Measurements from ENCODE around the gene ANKRD27. TPM values are rescaled to one million over a fixed set of nuclear protein-coding genes. Genes with fewer than 3 reads are reported as not detected.
A peak's percentile ranks its signal among the peaks of the same experiment; 100 is the strongest.
"Not testable (repeated sequence)": the region's sequence is repeated elsewhere in the genome, so short reads cannot be mapped to it uniquely, and the experiment has no call there.

ANKRD27 gene
- total RNA-seq, 5 donors from 2014 or later (not counting 1 experiment from before 2014, with no cell fraction given) = 32.1 to 49.7 (median 42.7) TPM

GRCh38 chr19:32700129-32700528, 25.1 kb upstream of the ANKRD27 start:
- H3K4me3 Mint-ChIP-seq; H3K4me1 ChIP-seq (ENCODE audit: control insufficient read depth in 1 of 2, extremely low read depth in 1 of 2, insufficient read depth in 2 of 2, low read length in 2 of 2); H3K27ac Mint-ChIP-seq; CTCF ChIA-PET; H3K27ac ChIP-seq (ENCODE audit: low read length); H3K9me3 ChIP-seq; ATAC-seq (replicated peaks in 1 of 4); H3K4me3 ChIP-seq (ENCODE audit: control insufficient read depth in 1 of 2, extremely low read depth in 1 of 2, low read length in 1 of 2); H3K27me3 ChIP-seq (replicated peaks in 1 of 2; ENCODE audit: control insufficient read depth in 2 of 2, extremely low read depth in 1 of 2, insufficient read depth in 2 of 2, low read length in 1 of 2); POLR2A ChIA-PET; H3K27me3 Mint-ChIP-seq; DNase-seq: not testable (repeated sequence)
- H3K36me3 Mint-ChIP-seq = peaks cover 61% of the 10 kb centered on the region
- H3K9me3 Mint-ChIP-seq = peaks cover 3 to 14% (median 5%) of the 10 kb centered on the region in 3 donors
- peaks cover 13 to 29% of the 10 kb centered on the region in 2 donors for H3K36me3 ChIP-seq (ENCODE audit: control insufficient read depth in 2 of 2, extremely low read depth in 1 of 2, insufficient read depth in 1 of 2, low read length in 1 of 2)
- WGBS (ENCODE audit: insufficient coverage) = 97% methylated on average over 4 of the region's 7 CpGs
- peaks cover 35 to 61% (median 57%) of the 10 kb centered on the region in 3 donors for H3K4me1 Mint-ChIP-seq

GRCh38 chr19:32696771-32697170, 21.8 kb upstream of the ANKRD27 start:
- CTCF ChIA-PET; H3K27ac ChIP-seq (ENCODE audit: low read length); H3K9me3 Mint-ChIP-seq; ATAC-seq (replicated peaks in 1 of 4); H3K4me3 Mint-ChIP-seq; DNase-seq; H3K27ac Mint-ChIP-seq; H3K4me3 ChIP-seq (ENCODE audit: control insufficient read depth in 1 of 2, extremely low read depth in 1 of 2, low read length in 1 of 2); POLR2A ChIA-PET; H3K27me3 ChIP-seq (replicated peaks in 1 of 2; ENCODE audit: control insufficient read depth in 2 of 2, extremely low read depth in 1 of 2, insufficient read depth in 2 of 2, low read length in 1 of 2); H3K27me3 Mint-ChIP-seq; H3K9me3 ChIP-seq: not testable (repeated sequence)
- WGBS (ENCODE audit: insufficient coverage) = 94% methylated on average over 2 of the region's 3 CpGs
- Histone ChIP-seq H3K4me1 (ENCODE audit: control insufficient read depth in 1 of 2, extremely low read depth in 1 of 2, insufficient read depth in 2 of 2, low read length in 2 of 2) (peaks cover 7 to 26% of the 10 kb centered on the region in 2 experiments), H3K36me3 (ENCODE audit: control insufficient read depth in 2 of 2, extremely low read depth in 1 of 2, insufficient read depth in 1 of 2, low read length in 1 of 2) (peaks cover 9 to 17% of the 10 kb centered on the region in 2 donors)
- Mint-ChIP-seq H3K4me1 (peaks cover 60 to 79% (median 77%) of the 10 kb centered on the region in 3 donors), H3K36me3 (peaks cover 44% of the 10 kb centered on the region)

- Histone ChIP-seq H3K36me3 (ENCODE audit: control insufficient read depth in 2 of 2, extremely low read depth in 1 of 2, insufficient read depth in 1 of 2, low read length in 1 of 2) (peaks cover 9 to 15% of the 10 kb centered on the region in 2 donors), H3K4me1 (ENCODE audit: control insufficient read depth in 1 of 2, extremely low read depth in 1 of 2, insufficient read depth in 2 of 2, low read length in 2 of 2) (peaks cover 12 to 36% of the 10 kb centered on the region in 2 experiments)
- H3K27ac ChIP-seq (ENCODE audit: low read length); H3K4me3 ChIP-seq (ENCODE audit: control insufficient read depth in 1 of 2, extremely low read depth in 1 of 2, low read length in 1 of 2); POLR2A ChIA-PET; H3K27me3 ChIP-seq (replicated peaks in 1 of 2; ENCODE audit: control insufficient read depth in 2 of 2, extremely low read depth in 1 of 2, insufficient read depth in 2 of 2, low read length in 1 of 2); H3K9me3 ChIP-seq; DNase-seq; H3K9me3 Mint-ChIP-seq; CTCF ChIA-PET; H3K27me3 Mint-ChIP-seq; ATAC-seq (replicated peaks in 1 of 4): not testable (repeated sequence)
- H3K4me1 Mint-ChIP-seq = peaks cover 62 to 80% (median 77%) of the 10 kb centered on the region in 3 donors
- H3K27ac Mint-ChIP-seq = peak overlapping the region in 1 of 2 donors; percentile 53
- H3K36me3 Mint-ChIP-seq = peaks cover 44% of the 10 kb centered on the region
- peak overlapping the region; percentile 13 to 64 (median 49) for H3K4me3 Mint-ChIP-seq
- WGBS (ENCODE audit: insufficient coverage) = no CpG with 5 or more reads among the region's 6 CpGs
Observed at GRCh38 chr19:32695506-32695905, 20.5 kb upstream of the ANKRD27 start.

GRCh38 chr19:32694851-32695250, 19.9 kb upstream of the ANKRD27 start:
- Mint-ChIP-seq H3K4me3 (peak overlapping the region; percentile 86 to 97 (median 88)), H3K27ac (peak overlapping the region; percentile 48 to 57), H3K36me3 (peaks cover 38% of the 10 kb centered on the region), H3K4me1 (peaks cover 62 to 76% (median 75%) of the 10 kb centered on the region in 3 donors)
- H3K36me3 ChIP-seq (ENCODE audit: control insufficient read depth in 2 of 2, extremely low read depth in 1 of 2, insufficient read depth in 1 of 2, low read length in 1 of 2) = peaks cover 3 to 15% of the 10 kb centered on the region in 2 donors
- peaks cover 12 to 36% of the 10 kb centered on the region in 2 experiments for H3K4me1 ChIP-seq (ENCODE audit: control insufficient read depth in 1 of 2, extremely low read depth in 1 of 2, insufficient read depth in 2 of 2, low read length in 2 of 2)
- H3K4me3 ChIP-seq (ENCODE audit: control insufficient read depth in 1 of 2, extremely low read depth in 1 of 2, low read length in 1 of 2); DNase-seq; H3K27me3 Mint-ChIP-seq; CTCF ChIA-PET; H3K9me3 Mint-ChIP-seq; ATAC-seq (replicated peaks in 1 of 4); POLR2A ChIA-PET; H3K27me3 ChIP-seq (replicated peaks in 1 of 2; ENCODE audit: control insufficient read depth in 2 of 2, extremely low read depth in 1 of 2, insufficient read depth in 2 of 2, low read length in 1 of 2); H3K27ac ChIP-seq (ENCODE audit: low read length); H3K9me3 ChIP-seq: not testable (repeated sequence)
- WGBS (ENCODE audit: insufficient coverage) = 75% methylated on average over 2 of the region's 2 CpGs

DNA sequence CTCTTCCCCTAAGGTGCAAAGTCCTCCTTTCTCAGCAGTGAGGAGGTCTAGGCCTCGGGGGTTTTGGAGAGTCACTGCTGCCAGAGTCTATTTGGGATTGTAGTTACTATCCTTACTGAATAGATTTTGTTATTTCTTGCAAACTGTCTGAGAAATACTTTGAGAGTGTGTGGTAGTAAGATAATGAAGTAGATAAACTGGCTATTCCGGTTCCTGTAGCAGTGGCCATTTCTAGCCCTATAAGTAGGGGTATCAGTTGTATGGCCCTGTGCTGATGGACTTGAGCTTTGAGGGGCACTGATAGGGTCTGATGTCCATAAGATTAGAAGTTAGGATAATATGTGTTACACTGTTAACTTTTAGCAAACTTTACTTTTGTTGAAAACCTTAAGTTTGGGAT, 19.3 kb upstream of the ANKRD27 start:
- WGBS (ENCODE audit: insufficient coverage) = no CpG with 5 or more reads among the region's 2 CpGs
- H3K27ac ChIP-seq (ENCODE audit: low read length); ATAC-seq (replicated peaks in 1 of 4); H3K9me3 ChIP-seq; H3K27me3 ChIP-seq (replicated peaks in 1 of 2; ENCODE audit: control insufficient read depth in 2 of 2, extremely low read depth in 1 of 2, insufficient read depth in 2 of 2, low read length in 1 of 2); H3K9me3 Mint-ChIP-seq; H3K4me3 ChIP-seq (ENCODE audit: control insufficient read depth in 1 of 2, extremely low read depth in 1 of 2, low read length in 1 of 2); CTCF ChIA-PET; H3K27me3 Mint-ChIP-seq; DNase-seq; POLR2A ChIA-PET: not testable (repeated sequence)
- H3K4me1 Mint-ChIP-seq = peaks cover 62 to 76% (median 73%) of the 10 kb centered on the region in 3 donors
- H3K27ac Mint-ChIP-seq = peak overlapping the region in 1 of 2 donors; percentile 87
- Histone ChIP-seq H3K36me3 (ENCODE audit: control insufficient read depth in 2 of 2, extremely low read depth in 1 of 2, insufficient read depth in 1 of 2, low read length in 1 of 2) (peaks cover 3 to 11% of the 10 kb centered on the region in 2 donors), H3K4me1 (ENCODE audit: control insufficient read depth in 1 of 2, extremely low read depth in 1 of 2, insufficient read depth in 2 of 2, low read length in 2 of 2) (peaks cover 12 to 36% of the 10 kb centered on the region in 2 experiments)
- H3K36me3 Mint-ChIP-seq = peaks cover 34% of the 10 kb centered on the region
- peak overlapping the region; percentile 86 to 97 (median 88) for H3K4me3 Mint-ChIP-seq

GRCh38 chr19:32693151-32694108, 18.4 kb upstream of the ANKRD27 start:
- ChIA-PET CTCF (interaction anchor here (0.6 to 0.9 kb wide), 4 partner anchors 16 to 460 kb away, joined by 3 to 10 read pairs (median 4); no protein-coding TSS in a partner anchor), POLR2A (interaction anchor here in 1 of 2 donors (0.6 kb wide), 1 partner anchor 482 kb away, joined by 5 read pairs; no protein-coding TSS in a partner anchor)
- not testable (repeated sequence) for H3K9me3 ChIP-seq; H3K9me3 Mint-ChIP-seq; H3K27me3 Mint-ChIP-seq; H3K36me3 ChIP-seq (ENCODE audit: control insufficient read depth in 2 of 2, extremely low read depth in 1 of 2, insufficient read depth in 1 of 2, low read length in 1 of 2); H3K27me3 ChIP-seq (replicated peaks in 1 of 2; ENCODE audit: control insufficient read depth in 2 of 2, extremely low read depth in 1 of 2, insufficient read depth in 2 of 2, low read length in 1 of 2)
- H3K27ac Mint-ChIP-seq = peak overlapping the region; percentile 87 to 90
- peaks cover 57 to 71% (median 70%) of the 10 kb centered on the region in 3 donors for H3K4me1 Mint-ChIP-seq
- ATAC-seq (replicated peaks in 1 of 4) = peak in 1 of 4 experiments; percentile 8
- Histone ChIP-seq H3K4me1 (ENCODE audit: control insufficient read depth in 1 of 2, extremely low read depth in 1 of 2, insufficient read depth in 2 of 2, low read length in 2 of 2) (peaks cover 12 to 36% of the 10 kb centered on the region in 2 experiments), H3K4me3 (ENCODE audit: control insufficient read depth in 1 of 2, extremely low read depth in 1 of 2, low read length in 1 of 2) (peak overlapping the region; percentile 79 to 85), H3K27ac (ENCODE audit: low read length) (peak overlapping the region; percentile 49)
- DNase-seq = peak in 22 of 35 experiments; percentile 7 to 57 (median 24)
- WGBS (ENCODE audit: insufficient coverage) = 75% methylated on average over 11 of the region's 20 CpGs
- peaks cover 26% of the 10 kb centered on the region for H3K36me3 Mint-ChIP-seq
- H3K4me3 Mint-ChIP-seq = peak overlapping the region; percentile 86 to 97 (median 88)
